Panc1 (cell line): ENCODE results near the gene RABGGTA. TPM values are rescaled to one million over a fixed set of nuclear protein-coding genes. Genes with fewer than 3 reads are reported as not detected.

Source experiments
- ATAC-seq: fragments of 200-7000 bp; cut with Tn5 transposase; 2 replicates; pipeline ENCODE4 v1.9.1; 2020; ENCODE audit warnings: mild to moderate bottlenecking, moderate library complexity
- BruUV-seq: library from RNA; stranded (reverse); fragments of 400-500 nt; replicated peaks from 2 replicates; lab custom pipeline; 2021; lab: Mats Ljungman, UMichigan
- CTCF ChIA-PET: fragments of 300-600 bp; sonication (Branson Sonifier 250); formaldehyde crosslinking; loops from one replicate; lab custom pipeline; 2022; ENCODE audit warnings: antibody characterized with exemption; lab: Charles Lee
- POLR2A ChIA-PET: fragments of 300-600 bp; sonication (Branson Sonifier 250); formaldehyde crosslinking; loops from one replicate; lab custom pipeline; 2022; ENCODE audit warnings: antibody characterized with exemption; lab: Charles Lee
- DNase-seq: peaks from one replicate; pipeline ENCODE4 v3.0.0-alpha.2; 2010; ENCODE audit warnings: low read depth, low spot score
- H3K27ac ChIP-seq: 2 replicates; pipeline ENCODE4 v1.5.1; 2011; ENCODE audit warnings: mild to moderate bottlenecking, low read length, inconsistent platforms
- H3K27me3 ChIP-seq: fragments of 200-500 bp; sonication (Bioruptor generic); 2 replicates; pipeline ENCODE4 v1.6.0; 2014; ENCODE audit warnings: low read length, inconsistent platforms; ENCODE audit not compliant: control insufficient read depth, insufficient read depth
- H3K36me3 ChIP-seq: fragments of 200-500 bp; sonication (Bioruptor generic); 2 replicates; pipeline ENCODE4 v1.5.1; 2014; ENCODE audit warnings: inconsistent platforms, mild to moderate bottlenecking, low read length, moderate library complexity; ENCODE audit not compliant: control insufficient read depth, insufficient read depth
- H3K4me1 ChIP-seq: 2 replicates; pipeline ENCODE4 v1.5.1; 2011; ENCODE audit warnings: inconsistent platforms, mild to moderate bottlenecking, low read length, moderate library complexity; ENCODE audit not compliant: control insufficient read depth, insufficient read depth
- H3K4me3 ChIP-seq, 2 experiments: 2 replicates each; pipeline ENCODE4 v1.5.1; 2011 to 2012; ENCODE audit warnings: low read depth in 2 of 2, low read length in 2 of 2, mild to moderate bottlenecking in 2 of 2, inconsistent platforms in 1 of 2, moderate library complexity in 1 of 2
- H3K9me3 ChIP-seq: fragments of 200-500 bp; sonication (Bioruptor generic); 2 replicates; pipeline ENCODE4 v1.5.1; 2014; ENCODE audit warnings: low read depth, mild to moderate bottlenecking, inconsistent platforms, low read length, moderate library complexity; ENCODE audit not compliant: control insufficient read depth, insufficient read depth
- CTCF ChIP-seq: fragments of 450-650 bp; IDR thresholded peaks from 2 replicates; pipeline ENCODE4 v1.5.1; 2017; ENCODE audit warnings: mild to moderate bottlenecking
- POLR2AphosphoS5 ChIP-seq: IDR thresholded peaks from 2 replicates; pipeline ENCODE4 v1.6.1; 2012; ENCODE audit warnings: mild to moderate bottlenecking, low read depth, low read length, moderate library complexity
- REST ChIP-seq, 2 experiments: IDR thresholded peaks; 2 replicates each; pipeline ENCODE4 v1.6.1; 2011 to 2012; ENCODE audit warnings: low read depth in 2 of 2, control low read depth in 1 of 2, low read length in 1 of 2, mild to moderate bottlenecking in 1 of 2, moderate library complexity in 1 of 2; ENCODE audit not compliant: insufficient read depth in 1 of 2
- SIN3A ChIP-seq: IDR thresholded peaks from 2 replicates; pipeline ENCODE4 v1.6.1; 2012; ENCODE audit warnings: low read depth, mild to moderate bottlenecking, low read length, moderate library complexity, borderline replicate concordance; ENCODE audit not compliant: insufficient read depth
- TCF7L2 ChIP-seq: IDR thresholded peaks from 2 replicates; pipeline ENCODE4 v1.6.1; 2011; ENCODE audit warnings: mild to moderate bottlenecking, low read depth, low read length, inconsistent platforms
- in situ Hi-C: cut with HindIII; loops from 2 replicates; pipeline ENCODE4 v1.10.0; 2016; ENCODE audit warnings: low sequenced_read_pairs, low pct_unique_long_range_greater_than_20kb
- intact Hi-C: fragments of 100-400 bp; cut with micrococcal nuclease; formaldehyde crosslinking; loops from one replicate; pipeline ENCODE4 v1.10.0; 2022; ENCODE audit not compliant: unreplicated experiment
- total RNA-seq: library from RNA; stranded (reverse); gene quantifications from one replicate; pipeline ENCODE4 v1.2.1, GENCODE V29; 2021; ENCODE audit not compliant: unreplicated experiment

RABGGTA gene
- total RNA-seq, 1 experiment from 2014 or later, result 30.9 TPM

- peaks cover 2% of the 10 kb centered on the region; the same call in 1 of the 2 replicates for H3K36me3 ChIP-seq
- CTCF ChIA-PET, result interaction anchor here (0.6 to 0.8 kb wide), 2 partner anchors 36 to 132 kb away, joined by 4 to 6 read pairs; partner anchors contain the start of gene RABGGTA
- DNase-seq (no peak), ATAC-seq (no peak)
- no peaks in the 10 kb centered on the region for H3K9me3 ChIP-seq
- POLR2A ChIA-PET, result no interaction called here
- in situ Hi-C loops, result no loop called here
- no peak overlapping the region for H3K27ac ChIP-seq
- TSS peak; percentile 63 for BruUV-seq
- H3K4me1 ChIP-seq, result no peaks in the 10 kb centered on the region
- no peak overlapping the region for H3K4me3 ChIP-seq
- intact Hi-C loops, result no loop called here
- no peaks in the 10 kb centered on the region for H3K27me3 ChIP-seq
- TF ChIP-seq POLR2AphosphoS5, result no peak
- no peak for TF ChIP-seq REST (IDR thresholded peaks at IDR 0.05; ENCODE audit: insufficient read depth in 1 of 2, low read depth in 2 of 2, low read length in 1 of 2)
- no peak for TF ChIP-seq CTCF
- TF ChIP-seq TCF7L2, result no peak
- no peak for TF ChIP-seq SIN3A
Measured at GRCh38 chr14:24307156-24307574, 35.8 kb upstream of the RABGGTA start.

- in situ Hi-C loops, result no loop called here
- H3K4me1 ChIP-seq, result peaks cover 7% of the 10 kb centered on the region; the same call in 1 of the 2 replicates
- TF ChIP-seq CTCF (no peak), REST (IDR thresholded peaks at IDR 0.05; ENCODE audit: insufficient read depth in 1 of 2, low read depth in 2 of 2, low read length in 1 of 2) (no peak), TCF7L2 (no peak), SIN3A (no peak), POLR2AphosphoS5 (no peak)
- no TSS peak for BruUV-seq
- no peaks in the 10 kb centered on the region for H3K27me3 ChIP-seq
- POLR2A ChIA-PET, result no interaction called here
- ATAC-seq, result no peak
- DNase-seq, result no peak
- no peak overlapping the region for H3K4me3 ChIP-seq
- peaks cover 9% of the 10 kb centered on the region; the same call in 1 of the 2 replicates for H3K36me3 ChIP-seq
- CTCF ChIA-PET, result no interaction called here
- no peaks in the 10 kb centered on the region for H3K9me3 ChIP-seq
- intact Hi-C loops, result no loop called here
- H3K27ac ChIP-seq, result no peak overlapping the region
Measured at GRCh38 chr14:24304019-24304387, 32.6 kb upstream of the RABGGTA start.
